ENCODE data around the gene PIK3C2B.

PIK3C2B gene

GRCh38 chr1:204462229-204462561 lies 32.4 kb downstream of the PIK3C2B start:
- no peak for DNase-seq (ENCODE audit: low spot score)
- in situ Hi-C loops (cut with MboI; ENCODE audit: low sequenced_read_pairs, unreplicated experiment): no loop called here
- TF ChIP-seq CTCF (IDR thresholded peaks at IDR 0.05; ENCODE audit: borderline replicate concordance, control extremely low read depth, extremely low read depth, insufficient read depth, missing control alignments): no peak

DNA sequence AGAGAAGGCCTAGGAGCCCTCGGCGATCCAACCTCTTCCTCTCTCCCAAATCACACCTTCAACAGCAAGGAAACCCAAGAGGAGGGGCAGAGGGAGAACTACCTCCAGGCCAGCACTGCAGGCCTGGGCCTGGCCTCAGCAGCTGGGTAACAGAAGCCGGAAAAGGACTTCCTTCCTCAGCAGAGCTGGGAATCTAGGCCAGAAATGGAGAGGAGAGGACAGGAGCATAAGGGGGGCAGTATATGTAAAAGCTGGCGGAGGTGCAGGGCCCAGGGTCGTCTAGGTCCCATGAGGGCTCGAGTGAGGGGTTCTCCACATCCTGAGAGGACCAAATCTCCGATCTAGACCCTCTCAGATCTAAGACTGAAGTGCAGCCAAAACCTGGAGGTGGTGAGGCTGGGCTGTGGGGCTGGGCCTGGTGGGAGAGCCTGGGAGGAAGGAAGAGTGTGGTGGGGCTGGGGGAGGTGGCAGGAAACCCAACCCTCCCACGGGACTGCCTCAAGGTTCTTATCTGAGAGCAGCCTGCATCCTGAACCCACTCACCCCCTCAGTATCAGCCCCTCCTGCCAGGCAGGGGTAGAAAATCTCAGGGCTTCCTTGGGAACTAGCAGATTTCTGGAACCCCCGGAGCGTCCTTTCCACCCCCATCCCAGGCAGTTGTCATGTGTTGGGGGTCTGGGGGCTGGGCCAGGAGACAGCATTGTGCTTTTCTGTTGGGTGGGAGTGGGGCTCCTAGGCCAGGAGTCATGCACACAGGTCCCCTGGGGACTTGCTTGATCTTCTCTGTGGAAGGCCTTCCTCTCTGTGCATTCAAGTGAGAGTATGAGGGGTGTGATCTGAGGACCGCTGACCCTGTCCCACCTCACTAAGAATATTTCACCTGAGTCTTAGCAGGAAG lies 33.0 kb downstream of the PIK3C2B start:
- peak; percentile 63 for DNase-seq (ENCODE audit: low spot score)
- TF ChIP-seq CTCF (IDR thresholded peaks at IDR 0.05; ENCODE audit: borderline replicate concordance, control extremely low read depth, extremely low read depth, insufficient read depth, missing control alignments): no peak
- in situ Hi-C loops (cut with MboI; ENCODE audit: low sequenced_read_pairs, unreplicated experiment): no loop called here

- in situ Hi-C loops (cut with MboI; ENCODE audit: low sequenced_read_pairs, unreplicated experiment): no loop called here
- DNase-seq (ENCODE audit: low spot score): no peak
Observed at GRCh38 chr1:204460346-204460745, 34.3 kb downstream of the PIK3C2B start.

GRCh38 chr1:204459706-204460105 lies 34.9 kb downstream of the PIK3C2B start:
- in situ Hi-C loops (cut with MboI; ENCODE audit: low sequenced_read_pairs, unreplicated experiment): no loop called here
- TF ChIP-seq CTCF (IDR thresholded peaks at IDR 0.05; ENCODE audit: borderline replicate concordance, control extremely low read depth, extremely low read depth, insufficient read depth, missing control alignments): no peak
- DNase-seq (ENCODE audit: low spot score): no peak

More at GRCh38 chr1:204460346-204460745, 34.3 kb downstream of the PIK3C2B start:
- no peak for TF ChIP-seq CTCF (IDR thresholded peaks at IDR 0.05; ENCODE audit: borderline replicate concordance, control extremely low read depth, extremely low read depth, insufficient read depth, missing control alignments)

DNA sequence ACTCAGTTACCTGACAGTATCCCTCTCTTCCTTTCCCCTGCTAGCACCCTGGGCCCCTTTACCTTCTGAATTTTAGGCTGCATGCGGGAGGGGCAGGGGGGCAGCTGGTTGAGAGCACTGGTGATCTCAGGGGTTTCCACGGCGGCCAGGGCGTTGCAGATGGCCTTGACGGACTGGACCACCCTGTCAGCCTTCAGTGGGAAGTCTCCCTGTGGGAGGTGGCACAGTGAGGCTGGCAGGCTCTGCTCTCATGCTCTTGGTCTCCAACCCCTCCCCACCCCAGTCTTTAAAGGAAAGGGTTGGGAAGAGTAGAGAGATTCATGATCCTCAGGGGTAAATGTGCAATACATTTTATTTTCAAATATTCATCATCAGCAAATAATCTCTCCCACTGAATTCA lies 36.9 kb downstream of the PIK3C2B start:
- DNase-seq (ENCODE audit: low spot score): no peak
- no peak for TF ChIP-seq CTCF (IDR thresholded peaks at IDR 0.05; ENCODE audit: borderline replicate concordance, control extremely low read depth, extremely low read depth, insufficient read depth, missing control alignments)
- in situ Hi-C loops (cut with MboI; ENCODE audit: low sequenced_read_pairs, unreplicated experiment): no loop called here

DNA sequence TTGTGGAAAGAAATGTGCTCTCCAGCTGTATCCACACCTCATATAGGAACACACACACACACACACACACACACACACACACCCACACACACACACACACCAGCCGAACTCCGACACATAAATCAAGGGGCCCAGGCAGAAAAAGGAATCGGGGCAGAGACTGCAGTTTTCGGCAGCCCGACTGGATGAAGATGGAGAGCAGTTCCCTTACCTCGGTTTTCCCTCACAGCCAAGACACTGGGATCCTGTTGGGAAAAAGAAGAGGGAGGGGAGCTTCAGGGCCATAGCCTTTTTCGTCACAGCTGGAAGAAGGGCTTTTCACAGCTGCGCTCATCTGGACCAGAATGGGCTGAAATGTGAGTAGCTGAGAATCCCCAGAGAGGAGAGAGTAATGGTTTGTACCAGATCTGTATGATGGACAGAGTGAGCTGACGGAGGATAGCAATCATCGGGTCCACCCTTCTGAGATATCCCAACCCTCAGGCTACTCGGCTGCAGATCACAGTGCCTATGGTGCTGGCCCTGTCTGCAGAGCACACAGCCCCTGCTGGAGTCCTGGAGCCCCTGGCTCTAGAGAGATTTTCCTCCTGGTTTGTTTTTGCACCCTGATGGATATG lies 37.7 kb downstream of the PIK3C2B start:
- in situ Hi-C loops (cut with MboI; ENCODE audit: low sequenced_read_pairs, unreplicated experiment): no loop called here
- DNase-seq (ENCODE audit: low spot score): no peak
- no peak for TF ChIP-seq CTCF (IDR thresholded peaks at IDR 0.05; ENCODE audit: borderline replicate concordance, control extremely low read depth, extremely low read depth, insufficient read depth, missing control alignments)
